H1 (cell line): ENCODE measurements around the gene DDAH2. TPM values are rescaled to one million over a fixed set of nuclear protein-coding genes. Genes with fewer than 3 reads are reported as not detected.
A peak's percentile ranks its signal among the peaks of the same experiment; 100 is the strongest.

Experiments used
- CTCF ChIA-PET: fragments of 300-600 bp; sonication (Branson Sonifier 250); formaldehyde crosslinking; loops from one replicate; lab custom pipeline; 2021; ENCODE audit not compliant: partially characterized antibody; lab: Charles Lee
- POLR2A ChIA-PET: fragments of 300-600 bp; sonication (Branson Sonifier 250); formaldehyde crosslinking; loops from one replicate; lab custom pipeline; 2021; ENCODE audit warnings: inconsistent platforms; ENCODE audit not compliant: partially characterized antibody; lab: Charles Lee
- DNase-seq, 2 experiments: peaks; one replicate each; pipeline versions ENCODE4 v3.0.0 to v3.0.0-alpha.2; 2010 to 2022; ENCODE audit warnings: low spot score in 2 of 2, low read depth in 1 of 2, mixed read lengths in 1 of 2
- FAIRE-seq: peaks from 2 replicates; lab custom pipeline; 2011; peaks lifted over from hg19 to GRCh38; lab: Jason Lieb, UNC
- H2AFZ ChIP-seq: 2 replicates; pipeline ENCODE4 v1.8.1; 2012; ENCODE audit warnings: low read length, inconsistent platforms
- H2AK5ac ChIP-seq: 2 replicates; pipeline ENCODE4 v1.6.1; 2013; ENCODE audit warnings: low read depth, low read length
- H2BK120ac ChIP-seq: replicated peaks from 2 replicates; pipeline ENCODE3; 2013; ENCODE audit warnings: low read depth, low read length, inconsistent platforms
- H2BK12ac ChIP-seq: 2 replicates; pipeline ENCODE4 v1.6.1; 2013; ENCODE audit warnings: low read depth, low read length
- H2BK15ac ChIP-seq: 2 replicates; pipeline ENCODE4 v1.6.1; 2013; ENCODE audit warnings: low read length
- H2BK20ac ChIP-seq: 2 replicates; pipeline ENCODE4 v1.6.1; 2013; ENCODE audit warnings: low read length
- H2BK5ac ChIP-seq: 2 replicates; pipeline ENCODE4 v1.6.1; 2013; ENCODE audit warnings: low read depth, low read length
- H3K14ac ChIP-seq: 2 replicates; pipeline ENCODE4 v1.6.1; 2013; ENCODE audit warnings: inconsistent platforms; ENCODE audit not compliant: insufficient read length
- H3K18ac ChIP-seq: 2 replicates; pipeline ENCODE4 v1.6.1; 2013; ENCODE audit warnings: low read length; ENCODE audit errors: extremely low read depth
- H3K23ac ChIP-seq: 2 replicates; pipeline ENCODE4 v1.6.1; 2013; ENCODE audit warnings: inconsistent platforms; ENCODE audit not compliant: insufficient read length
- H3K23me2 ChIP-seq: 2 replicates; pipeline ENCODE4 v1.6.1; 2013; ENCODE audit warnings: low read depth, low read length
- H3K27ac ChIP-seq: 2 replicates; pipeline ENCODE4 v1.6.1; 2011; ENCODE audit warnings: low read depth, low read length, inconsistent platforms
- H3K27me3 ChIP-seq, 4 experiments: replicated peaks in 1 of 4; 1 replicate in 1 of 4; 2 replicates in 3 of 4; pipeline versions ENCODE4 v1.6.1 to v1.8.1; 2011 to 2013; ENCODE audit warnings: low read length in 3 of 4, mild to moderate bottlenecking in 3 of 4, inconsistent platforms in 2 of 4, mixed read lengths in 2 of 4, moderate library complexity in 1 of 4; ENCODE audit not compliant: control insufficient read depth in 3 of 4, insufficient read depth in 3 of 4; ENCODE audit errors: extremely low read depth in 1 of 4
- H3K36me3 ChIP-seq, 4 experiments: 2 replicates each; pipeline versions ENCODE4 v1.6.1 to v1.8.1; 2011 to 2013; ENCODE audit warnings: mild to moderate bottlenecking in 4 of 4, low read length in 3 of 4, moderate library complexity in 2 of 4, control low read depth in 1 of 4, inconsistent platforms in 1 of 4; ENCODE audit not compliant: insufficient read depth in 4 of 4, control insufficient read depth in 2 of 4
- H3K4ac ChIP-seq: replicated peaks from 2 replicates; pipeline ENCODE3; 2013; ENCODE audit warnings: low read length, low read depth, mixed read lengths, inconsistent platforms; ENCODE audit not compliant: insufficient read length
- H3K4me1 ChIP-seq, 4 experiments: replicated peaks in 1 of 4; 1 replicate in 1 of 4; 2 replicates in 3 of 4; pipeline versions ENCODE4 v1.6.1 to v1.8.1; 2011 to 2013; ENCODE audit warnings: low read length in 3 of 4, inconsistent platforms in 2 of 4, mixed read lengths in 1 of 4; ENCODE audit not compliant: insufficient read depth in 4 of 4, control insufficient read depth in 3 of 4
- H3K4me2 ChIP-seq, 2 experiments: 2 replicates each; pipeline versions ENCODE4 v1.6.1 to v1.8.1; 2011 to 2013; ENCODE audit warnings: low read depth in 2 of 2, low read length in 2 of 2, control low read depth in 1 of 2, inconsistent platforms in 1 of 2, mild to moderate bottlenecking in 1 of 2; ENCODE audit not compliant: insufficient read depth in 1 of 2
- H3K4me3 ChIP-seq, 4 experiments: fragments of 200-600, 300-600 bp in 1 of 4; sonication (generic), shearing (Covaris generic), sonication (Bioruptor Twin) in 1 of 4; 2 replicates each; pipeline versions ENCODE4 v1.5.1 to v1.8.1; 2011 to 2016; ENCODE audit warnings: low read length in 4 of 4, low read depth in 3 of 4, control low read depth in 2 of 4, inconsistent platforms in 2 of 4, mild to moderate bottlenecking in 2 of 4, mixed read lengths in 1 of 4, moderate library complexity in 1 of 4; ENCODE audit not compliant: insufficient read depth in 2 of 4; ENCODE audit errors: extremely low read depth in 1 of 4
- H3K56ac ChIP-seq: replicated peaks from 2 replicates; pipeline ENCODE3; 2013; ENCODE audit warnings: low read depth, mild to moderate bottlenecking, mixed read lengths, low read length, inconsistent platforms; ENCODE audit not compliant: insufficient read length
- H3K79me1 ChIP-seq: 2 replicates; pipeline ENCODE4 v1.6.1; 2013; ENCODE audit warnings: low read depth, low read length, control low read depth
- H3K79me2 ChIP-seq, 2 experiments: 2 replicates each; pipeline versions ENCODE4 v1.6.1 to v1.8.1; 2012 to 2013; ENCODE audit warnings: low read length in 2 of 2, mild to moderate bottlenecking in 2 of 2, inconsistent platforms in 1 of 2; ENCODE audit not compliant: insufficient read depth in 2 of 2, control insufficient read depth in 1 of 2
- H3K9ac ChIP-seq, 4 experiments: replicated peaks in 1 of 4; 1 replicate in 1 of 4; 2 replicates in 3 of 4; pipeline versions ENCODE4 v1.6.1 to v1.8.1; 2011 to 2013; ENCODE audit warnings: low read depth in 3 of 4, low read length in 3 of 4, control low read depth in 2 of 4, mild to moderate bottlenecking in 2 of 4, moderate library complexity in 2 of 4, inconsistent platforms in 1 of 4; ENCODE audit errors: extremely low read depth in 1 of 4
- H3K9me3 ChIP-seq, 2 experiments: 2 replicates each; pipeline versions ENCODE4 v1.6.1 to v1.8.1; 2012 to 2013; ENCODE audit warnings: mild to moderate bottlenecking in 2 of 2, moderate library complexity in 2 of 2, control low read depth in 1 of 2, inconsistent platforms in 1 of 2, low read depth in 1 of 2, low read length in 1 of 2, mixed read lengths in 1 of 2; ENCODE audit not compliant: insufficient read depth in 2 of 2
- H4K20me1 ChIP-seq, 2 experiments: replicated peaks in 1 of 2; 2 replicates each; pipeline versions ENCODE3 to v1.8.1; 2011 to 2013; ENCODE audit warnings: inconsistent platforms in 2 of 2, low read length in 2 of 2, mild to moderate bottlenecking in 1 of 2; ENCODE audit not compliant: insufficient read depth in 2 of 2, control insufficient read depth in 1 of 2
- H4K5ac ChIP-seq: 2 replicates; pipeline ENCODE4 v1.6.1; 2013; ENCODE audit warnings: low read length, low read depth, mixed read lengths, inconsistent platforms; ENCODE audit not compliant: insufficient read length
- H4K8ac ChIP-seq: 2 replicates; pipeline ENCODE4 v1.8.0; 2013; ENCODE audit warnings: mild to moderate bottlenecking, moderate library complexity, low read length, inconsistent platforms; ENCODE audit not compliant: insufficient read depth; ENCODE audit errors: extremely low read depth
- H4K91ac ChIP-seq: replicated peaks from 2 replicates; pipeline ENCODE3; 2013; ENCODE audit warnings: low read length, mixed read lengths, inconsistent platforms; ENCODE audit not compliant: insufficient read length
- TAF1 ChIP-seq: IDR thresholded peaks from 2 replicates; pipeline ENCODE4 v1.6.1; 2011; ENCODE audit warnings: mild to moderate bottlenecking, low read depth, low read length
- WGBS, 2 experiments: shearing (Covaris generic) in 1 of 2; methylation state at CpG; one replicate each; pipeline versions ENCODE4 v1.1.6 to v1.1.7; 2013 to 2015; ENCODE audit warnings: low lambda C conversion rate in 2 of 2, mixed read lengths in 2 of 2, inconsistent platforms in 1 of 2, low coverage in 1 of 2, missing lambda C conversion rate in 1 of 2; ENCODE audit not compliant: insufficient replicate concordance in 2 of 2, insufficient coverage in 1 of 2, insufficient read length in 1 of 2; ENCODE audit errors: extremely low coverage in 1 of 2, missing lambda C conversion rate in 1 of 2; 5-methylcytosine and 5-hydroxymethylcytosine counted together
- polyA plus RNA-seq, 7 experiments: library from polyadenylated mRNA; depleted of rRNA in 3 of 7; stranded (reverse) in 5 of 7; unstranded in 2 of 7; fragments of >200 nt in 5 of 7; fragments of 200-250 nt in 2 of 7; gene quantifications; 1 replicate in 5 of 7; 2 replicates in 1 of 7; 4 replicates in 1 of 7; pipeline versions ENCODE4 v1.2.1 to v1.2.3, GENCODE V29; 2011 to 2013; ENCODE audit warnings: missing spikeins in 2 of 7, mixed read lengths in 2 of 7
- total RNA-seq: library from RNA; stranded (reverse); fragmentation: NEBNext Ultra II Directional; extraction: Animal tissue kit (Norgen Biotek cat#: 25700); gene quantifications from 2 replicates; pipeline ENCODE4 v1.2.1, GENCODE V29; 2021

Gene DDAH2
- total and polyA plus RNA-seq, 2 of the 8 experiments (the other 6 are each of a cell fraction or from before 2014, with no cell fraction given) = 53.3 to 73.5 TPM

DNA sequence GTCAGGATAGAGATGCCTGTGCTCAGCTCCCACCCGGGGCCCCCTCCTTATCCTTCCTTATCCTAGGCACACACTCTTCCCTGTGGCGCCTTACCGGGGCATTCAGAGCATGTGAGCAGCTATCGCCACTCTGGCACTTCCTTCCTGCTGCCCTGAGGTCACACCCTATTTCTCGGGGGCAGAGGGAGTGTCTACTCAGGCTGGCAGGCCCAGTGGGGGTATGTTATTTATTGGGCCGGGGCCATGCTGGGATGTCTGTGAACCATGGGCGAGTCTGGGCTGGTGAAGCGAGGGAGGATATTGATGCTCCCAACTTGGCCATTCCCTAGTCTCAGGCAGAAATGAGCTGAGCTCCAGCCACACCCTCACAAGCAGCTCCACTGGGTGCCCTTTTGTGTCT is 17.9 kb downstream of the DDAH2 start:
- H3K23ac ChIP-seq = no peak overlapping the region
- H3K14ac ChIP-seq = no peak overlapping the region
- H4K91ac ChIP-seq = no peak overlapping the region
- H3K36me3 ChIP-seq = no peaks in the 10 kb centered on the region
- peak overlapping the region; percentile 23; the same call in 1 of the 2 replicates for H4K8ac ChIP-seq
- H3K18ac ChIP-seq = no peak overlapping the region
- no peak for TF ChIP-seq TAF1
- DNase-seq (no peak), FAIRE-seq (no peak)
- H3K4me1 ChIP-seq = peaks cover 11 to 18% (median 12%) of the 10 kb centered on the region in 4 experiments
- H4K5ac ChIP-seq = no peak overlapping the region
- H3K27ac ChIP-seq = no peak overlapping the region
- ChIA-PET POLR2A (interaction anchor here (0.6 to 3.4 kb wide), 13 partner anchors 8 to 164 kb away, joined by 3 to 22 read pairs (median 4); partner anchors contain the start of genes ABHD16A, BAG6, DDAH2 and GPANK1), CTCF (interaction anchor here (0.8 to 5.7 kb wide), 11 partner anchors 12 to 128 kb away, joined by 3 to 39 read pairs (median 4); partner anchors contain the start of genes DDAH2 and LSM2)
- no peak overlapping the region for H3K4ac ChIP-seq
- no peaks in the 10 kb centered on the region for H4K20me1 ChIP-seq
- no peaks in the 10 kb centered on the region; a peak in 1 of 7 replicates for H3K27me3 ChIP-seq
- 87% methylated on average over 8 of the region's 8 CpGs; no CpG with 5 or more reads in 1 of the 2 experiments for WGBS, 2 experiments
- no peak overlapping the region for H2BK20ac ChIP-seq
- no peak overlapping the region for H3K9ac ChIP-seq
- H3K4me2 ChIP-seq = no peak overlapping the region
- no peaks in the 10 kb centered on the region for H3K9me3 ChIP-seq
- no peak overlapping the region for H2BK15ac ChIP-seq
- no peak overlapping the region for H2BK5ac ChIP-seq
- no peak overlapping the region for H2AFZ ChIP-seq
- peak overlapping the region; percentile 75; the same call in 1 of the 2 replicates for H2BK12ac ChIP-seq
- no peak overlapping the region for H2BK120ac ChIP-seq
- no peak overlapping the region for H3K4me3 ChIP-seq
- H2AK5ac ChIP-seq = no peak overlapping the region
- no peak overlapping the region for H3K56ac ChIP-seq
- peaks cover 3% of the 10 kb centered on the region; the same call in 1 of the 2 replicates for H3K23me2 ChIP-seq
- H3K79me1 ChIP-seq = no peaks in the 10 kb centered on the region
- no peaks in the 10 kb centered on the region for H3K79me2 ChIP-seq
